Measurements from ENCODE around the gene DNAJB6.

Gene DNAJB6

DNA sequence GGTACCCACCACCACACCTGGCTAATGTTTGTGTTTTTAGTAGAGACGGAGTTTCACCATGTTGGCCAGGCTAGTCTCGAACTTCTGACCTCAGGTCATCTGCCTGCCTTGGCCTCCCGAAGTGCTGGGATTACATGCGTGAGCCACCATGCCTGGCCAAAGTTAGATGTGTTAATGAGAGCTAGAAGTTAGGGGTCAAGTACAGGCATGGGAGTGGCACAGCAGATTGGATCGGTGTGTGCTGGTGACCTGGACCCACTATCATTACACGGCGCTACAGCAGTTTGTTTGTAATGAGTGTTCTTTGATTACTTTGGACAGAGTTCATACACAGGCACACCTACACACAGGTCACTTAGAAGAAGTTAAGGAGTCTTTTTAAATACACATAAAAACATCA, 36.7 kb downstream of the DNAJB6 start:
- DNase-seq (ENCODE audit: low spot score): no peak
- Histone ChIP-seq H3K9me3 (replicated peaks in 1 of 2; ENCODE audit: control insufficient read depth in 2 of 2, insufficient read depth in 1 of 2, low read depth in 1 of 2, low read length in 2 of 2) (peaks cover 0 to 4% of the 10 kb centered on the region in 2 donors), H2BK15ac (ENCODE audit: low read length) (no peak overlapping the region), H3K4me3 (ENCODE audit: low read length in 2 of 2) (no peak overlapping the region), H2BK12ac (ENCODE audit: low read length) (no peak overlapping the region), H3K23ac (ENCODE audit: low read depth, low read length, poor library complexity) (no peak overlapping the region), H2BK5ac (ENCODE audit: low read length) (no peak overlapping the region), H3K27me3 (ENCODE audit: control insufficient read depth in 3 of 3, insufficient read depth in 3 of 3, low read depth in 1 of 3, low read length in 3 of 3) (no peaks in the 10 kb centered on the region), H3K27ac (replicated peaks; ENCODE audit: low read length) (no peak overlapping the region), H2BK120ac (ENCODE audit: low read depth, low read length) (no peak overlapping the region), H3K18ac (ENCODE audit: low read length) (no peak overlapping the region), H3K9ac (ENCODE audit: low read depth, low read length, poor library complexity) (no peak overlapping the region), H2AFZ (ENCODE audit: low read length) (no peak overlapping the region), H4K91ac (ENCODE audit: low read depth, low read length, poor library complexity) (no peak overlapping the region), H3K79me1 (ENCODE audit: low read depth, low read length) (peaks cover 9% of the 10 kb centered on the region), H2AK5ac (ENCODE audit: low read depth, low read length) (no peak overlapping the region), H3K4ac (ENCODE audit: low read length) (no peak overlapping the region), H3K4me2 (ENCODE audit: insufficient read depth, low read length, poor library complexity, severe bottlenecking) (no peak overlapping the region), H3K36me3 (replicated peaks in 1 of 2; ENCODE audit: control insufficient read depth in 2 of 2, insufficient read depth in 2 of 2, low read length in 2 of 2) (peaks cover 43 to 94% of the 10 kb centered on the region in 2 donors), H4K8ac (ENCODE audit: low read depth, low read length) (no peak overlapping the region), H3K4me1 (ENCODE audit: control insufficient read depth in 2 of 2, insufficient read depth in 1 of 2, low read depth in 1 of 2, low read length in 2 of 2) (no peaks in the 10 kb centered on the region), H3K14ac (ENCODE audit: low read length) (no peak overlapping the region)
- WGBS, 2 donors (ENCODE audit: extremely low coverage in 2 of 2, insufficient read length in 2 of 2, insufficient replicate concordance in 1 of 2): no CpG with 5 or more reads among the region's 7 CpGs

DNA sequence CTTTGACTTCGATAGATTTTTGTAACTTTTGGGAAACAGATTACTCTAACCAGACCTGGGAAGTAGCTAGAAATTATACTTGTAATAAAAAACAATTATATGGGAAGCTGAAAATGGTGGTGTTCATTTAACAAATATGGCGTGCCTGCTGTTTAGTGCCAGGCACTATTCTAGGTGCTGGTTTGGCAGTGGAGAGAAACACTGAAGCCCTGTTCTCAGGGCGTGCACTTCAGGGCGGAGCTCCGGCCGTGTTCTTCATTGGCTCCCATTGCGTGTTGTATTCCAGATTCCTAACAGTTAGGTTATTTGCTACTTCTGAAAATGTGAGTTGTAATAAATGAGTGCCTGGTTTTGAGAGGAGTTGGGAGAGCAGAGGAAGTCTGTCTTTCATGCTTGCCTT, 38.6 kb downstream of the DNAJB6 start:
- Histone ChIP-seq H3K18ac (ENCODE audit: low read length) (no peak overlapping the region), H3K4me1 (ENCODE audit: control insufficient read depth in 2 of 2, insufficient read depth in 1 of 2, low read depth in 1 of 2, low read length in 2 of 2) (peaks cover 0 to 1% of the 10 kb centered on the region in 2 donors), H3K4ac (ENCODE audit: low read length) (no peak overlapping the region), H4K8ac (ENCODE audit: low read depth, low read length) (no peak overlapping the region), H2BK12ac (ENCODE audit: low read length) (no peak overlapping the region), H3K4me2 (ENCODE audit: insufficient read depth, low read length, poor library complexity, severe bottlenecking) (no peak overlapping the region), H2AK5ac (ENCODE audit: low read depth, low read length) (no peak overlapping the region), H3K14ac (ENCODE audit: low read length) (no peak overlapping the region), H3K27me3 (ENCODE audit: control insufficient read depth in 3 of 3, insufficient read depth in 3 of 3, low read depth in 1 of 3, low read length in 3 of 3) (no peaks in the 10 kb centered on the region), H3K9ac (ENCODE audit: low read depth, low read length, poor library complexity) (no peak overlapping the region), H3K27ac (replicated peaks; ENCODE audit: low read length) (no peak overlapping the region), H2BK15ac (ENCODE audit: low read length) (no peak overlapping the region), H2BK5ac (ENCODE audit: low read length) (no peak overlapping the region), H2BK120ac (ENCODE audit: low read depth, low read length) (no peak overlapping the region), H2AFZ (ENCODE audit: low read length) (no peak overlapping the region), H3K23ac (ENCODE audit: low read depth, low read length, poor library complexity) (no peak overlapping the region), H3K4me3 (ENCODE audit: low read length in 2 of 2) (no peak overlapping the region), H4K91ac (ENCODE audit: low read depth, low read length, poor library complexity) (no peak overlapping the region), H3K79me1 (ENCODE audit: low read depth, low read length) (peaks cover 12% of the 10 kb centered on the region), H3K9me3 (replicated peaks in 1 of 2; ENCODE audit: control insufficient read depth in 2 of 2, insufficient read depth in 1 of 2, low read depth in 1 of 2, low read length in 2 of 2) (peaks cover 0 to 4% of the 10 kb centered on the region in 2 donors), H3K36me3 (replicated peaks in 1 of 2; ENCODE audit: control insufficient read depth in 2 of 2, insufficient read depth in 2 of 2, low read length in 2 of 2) (peaks cover 36 to 84% of the 10 kb centered on the region in 2 donors)
- WGBS, 2 donors (ENCODE audit: extremely low coverage in 2 of 2, insufficient read length in 2 of 2, insufficient replicate concordance in 1 of 2): no CpG with 5 or more reads among the region's 7 CpGs
- DNase-seq (ENCODE audit: low spot score): no peak

DNA sequence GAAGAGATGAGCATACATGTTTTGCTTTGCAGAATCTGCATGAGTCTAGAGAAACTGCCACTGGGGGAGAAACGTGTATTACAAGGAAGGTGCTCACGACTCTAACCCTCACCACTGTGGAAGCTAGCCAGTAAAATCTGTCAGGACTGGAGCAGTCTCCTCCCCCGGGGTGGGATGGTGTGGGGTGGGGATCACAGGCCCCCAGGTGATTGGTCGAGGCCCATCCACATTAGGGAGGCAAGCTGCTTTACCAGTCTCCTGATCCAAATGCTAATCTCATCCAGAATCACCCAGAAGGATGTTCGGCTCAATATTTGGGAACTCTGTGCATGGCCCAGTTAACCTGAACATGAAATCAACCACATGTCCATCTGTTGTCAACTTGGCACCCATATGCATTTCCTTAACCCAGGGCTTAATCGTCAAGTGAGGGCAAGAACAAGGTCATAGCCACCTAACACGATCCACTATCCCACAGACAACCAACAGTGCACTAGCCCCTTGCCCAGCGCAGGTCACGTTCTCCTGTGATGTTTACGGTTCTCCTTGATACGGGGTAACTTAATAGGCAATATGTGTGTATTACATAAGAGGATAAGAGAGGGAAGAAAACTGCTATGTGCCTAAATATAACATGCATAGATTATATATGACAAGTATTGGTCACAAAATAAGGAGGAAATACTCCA, 40.8 kb downstream of the DNAJB6 start:
- Histone ChIP-seq H2BK120ac (ENCODE audit: low read depth, low read length) (no peak overlapping the region), H3K9ac (ENCODE audit: low read depth, low read length, poor library complexity) (no peak overlapping the region), H3K4me2 (ENCODE audit: insufficient read depth, low read length, poor library complexity, severe bottlenecking) (no peak overlapping the region), H4K91ac (ENCODE audit: low read depth, low read length, poor library complexity) (no peak overlapping the region), H3K27me3 (ENCODE audit: control insufficient read depth in 3 of 3, insufficient read depth in 3 of 3, low read depth in 1 of 3, low read length in 3 of 3) (no peaks in the 10 kb centered on the region), H3K23ac (ENCODE audit: low read depth, low read length, poor library complexity) (no peak overlapping the region), H3K4ac (ENCODE audit: low read length) (no peak overlapping the region), H3K14ac (ENCODE audit: low read length) (no peak overlapping the region), H3K27ac (replicated peaks; ENCODE audit: low read length) (no peak overlapping the region), H4K8ac (ENCODE audit: low read depth, low read length) (no peak overlapping the region), H3K18ac (ENCODE audit: low read length) (no peak overlapping the region), H2AFZ (ENCODE audit: low read length) (no peak overlapping the region), H3K4me1 (ENCODE audit: control insufficient read depth in 2 of 2, insufficient read depth in 1 of 2, low read depth in 1 of 2, low read length in 2 of 2) (peaks cover 0 to 1% of the 10 kb centered on the region in 2 donors), H3K9me3 (replicated peaks in 1 of 2; ENCODE audit: control insufficient read depth in 2 of 2, insufficient read depth in 1 of 2, low read depth in 1 of 2, low read length in 2 of 2) (peaks cover 0 to 4% of the 10 kb centered on the region in 2 donors), H2AK5ac (ENCODE audit: low read depth, low read length) (no peak overlapping the region), H3K79me1 (ENCODE audit: low read depth, low read length) (peaks cover 12% of the 10 kb centered on the region), H2BK5ac (ENCODE audit: low read length) (no peak overlapping the region), H3K4me3 (ENCODE audit: low read length in 2 of 2) (no peak overlapping the region), H2BK12ac (ENCODE audit: low read length) (no peak overlapping the region), H3K36me3 (replicated peaks in 1 of 2; ENCODE audit: control insufficient read depth in 2 of 2, insufficient read depth in 2 of 2, low read length in 2 of 2) (peaks cover 22 to 81% of the 10 kb centered on the region in 2 donors), H2BK15ac (ENCODE audit: low read length) (no peak overlapping the region)
- DNase-seq (ENCODE audit: low spot score): no peak
- WGBS, 2 donors (ENCODE audit: extremely low coverage in 2 of 2, insufficient read length in 2 of 2, insufficient replicate concordance in 1 of 2): no CpG with 5 or more reads among the region's 11 CpGs

DNA sequence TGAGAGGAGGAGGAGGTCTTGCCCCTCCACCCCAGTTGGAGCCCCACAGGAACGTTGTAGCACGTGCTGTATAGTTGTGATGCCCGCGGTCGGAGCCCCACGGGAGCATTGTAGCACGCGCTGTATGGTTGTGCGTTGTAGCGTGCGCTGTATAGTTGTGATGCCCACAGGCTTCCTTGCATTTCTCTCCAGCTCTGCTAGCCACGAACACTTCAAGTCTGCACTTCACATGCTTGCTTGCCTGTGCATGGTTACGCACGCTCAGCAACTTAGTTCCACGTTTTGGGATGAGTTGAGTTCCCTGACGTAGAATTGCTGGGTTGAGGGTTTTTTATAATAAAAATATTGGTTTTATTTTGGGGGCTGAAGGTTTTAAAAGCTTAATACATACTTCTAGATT, 41.6 kb downstream of the DNAJB6 start:
- Histone ChIP-seq H2AFZ (ENCODE audit: low read length) (no peak overlapping the region), H4K91ac (ENCODE audit: low read depth, low read length, poor library complexity) (no peak overlapping the region), H2BK15ac (ENCODE audit: low read length) (no peak overlapping the region), H3K4ac (ENCODE audit: low read length) (no peak overlapping the region), H4K8ac (ENCODE audit: low read depth, low read length) (no peak overlapping the region), H3K79me1 (ENCODE audit: low read depth, low read length) (peaks cover 12% of the 10 kb centered on the region), H3K18ac (ENCODE audit: low read length) (no peak overlapping the region), H3K9me3 (replicated peaks in 1 of 2; ENCODE audit: control insufficient read depth in 2 of 2, insufficient read depth in 1 of 2, low read depth in 1 of 2, low read length in 2 of 2) (peaks cover 0 to 4% of the 10 kb centered on the region in 2 donors), H3K27ac (replicated peaks; ENCODE audit: low read length) (no peak overlapping the region), H2BK12ac (ENCODE audit: low read length) (no peak overlapping the region), H3K4me3 (ENCODE audit: low read length in 2 of 2) (no peak overlapping the region), H3K23ac (ENCODE audit: low read depth, low read length, poor library complexity) (no peak overlapping the region), H3K4me2 (ENCODE audit: insufficient read depth, low read length, poor library complexity, severe bottlenecking) (no peak overlapping the region), H3K9ac (ENCODE audit: low read depth, low read length, poor library complexity) (no peak overlapping the region), H2BK5ac (ENCODE audit: low read length) (no peak overlapping the region), H3K27me3 (ENCODE audit: control insufficient read depth in 3 of 3, insufficient read depth in 3 of 3, low read depth in 1 of 3, low read length in 3 of 3) (no peaks in the 10 kb centered on the region), H3K14ac (ENCODE audit: low read length) (no peak overlapping the region), H3K4me1 (ENCODE audit: control insufficient read depth in 2 of 2, insufficient read depth in 1 of 2, low read depth in 1 of 2, low read length in 2 of 2) (peaks cover 0 to 1% of the 10 kb centered on the region in 2 donors), H2BK120ac (ENCODE audit: low read depth, low read length) (no peak overlapping the region), H2AK5ac (ENCODE audit: low read depth, low read length) (no peak overlapping the region), H3K36me3 (replicated peaks in 1 of 2; ENCODE audit: control insufficient read depth in 2 of 2, insufficient read depth in 2 of 2, low read length in 2 of 2) (peaks cover 22 to 81% of the 10 kb centered on the region in 2 donors)
- DNase-seq (ENCODE audit: low spot score): no peak
- no CpG with 5 or more reads among the region's 16 CpGs for WGBS, 2 donors (ENCODE audit: extremely low coverage in 2 of 2, insufficient read length in 2 of 2, insufficient replicate concordance in 1 of 2)

Measured in neuronal stem cell (in vitro differentiated cells).